ENCODE results near the gene FBXW7.

The FBXW7 gene

DNA sequence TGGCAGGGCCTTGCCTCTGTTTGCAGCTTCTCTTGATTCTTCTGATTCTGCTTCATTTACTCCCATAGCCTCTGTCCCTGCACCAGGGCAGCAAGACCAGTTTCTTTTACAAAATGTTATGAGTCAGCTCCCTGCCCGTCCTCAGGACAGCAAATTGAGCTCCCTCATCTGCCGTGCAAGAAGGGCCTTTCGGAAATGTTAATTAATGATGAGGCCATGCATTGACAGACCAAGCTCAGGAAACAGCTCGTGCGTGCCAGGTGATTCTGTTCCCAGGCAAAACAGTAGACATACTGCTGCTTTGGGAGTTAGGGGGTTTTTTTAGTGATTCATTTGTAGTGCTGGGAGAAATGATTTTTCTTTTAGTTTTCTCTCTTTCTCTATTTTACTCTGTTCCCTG lies 231.7 kb downstream of the FBXW7 start:
- in situ Hi-C loops (cut with MboI; ENCODE audit: low sequenced_read_pairs): no loop called here

DNA sequence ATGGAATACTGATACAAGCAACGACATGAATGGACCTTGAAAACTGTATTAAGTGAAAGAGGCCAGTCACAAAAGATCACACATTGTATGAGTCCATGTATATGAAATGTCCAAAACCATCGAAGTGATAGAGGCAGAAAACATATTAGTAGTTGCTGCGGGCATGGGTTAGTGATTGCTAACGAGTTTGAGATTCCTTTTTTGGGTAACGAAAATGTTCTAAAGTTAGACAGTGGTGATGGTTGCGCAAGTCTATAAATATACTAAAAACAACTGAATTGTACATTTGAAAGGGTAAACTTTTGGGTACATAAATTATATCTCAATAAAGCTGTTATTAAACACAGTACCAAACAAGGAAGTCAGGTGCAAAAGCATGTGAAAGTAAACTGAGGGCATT lies 234.5 kb downstream of the FBXW7 start:
- in situ Hi-C loops (cut with MboI; ENCODE audit: low sequenced_read_pairs): no loop called here

DNA sequence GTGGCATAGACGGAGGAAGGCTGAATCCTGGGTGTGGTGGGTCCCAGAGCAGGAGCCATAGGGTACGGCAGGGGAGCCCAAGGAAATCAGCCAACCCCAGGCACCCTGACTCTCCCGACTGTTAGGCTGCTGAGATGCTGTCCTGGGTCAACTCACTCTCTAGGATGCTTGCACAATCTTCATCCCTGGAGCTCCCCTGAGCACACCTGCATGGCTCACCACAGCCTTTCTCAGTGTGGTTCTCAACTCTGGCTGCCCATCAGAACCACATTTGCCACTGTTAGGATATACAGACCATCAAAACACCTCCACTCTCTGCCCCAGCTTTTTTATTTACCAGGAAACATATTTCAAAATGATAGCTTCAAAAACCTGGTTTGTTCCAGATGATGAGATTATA lies 236.3 kb downstream of the FBXW7 start:
- in situ Hi-C loops (cut with MboI; ENCODE audit: low sequenced_read_pairs): no loop called here

DNA sequence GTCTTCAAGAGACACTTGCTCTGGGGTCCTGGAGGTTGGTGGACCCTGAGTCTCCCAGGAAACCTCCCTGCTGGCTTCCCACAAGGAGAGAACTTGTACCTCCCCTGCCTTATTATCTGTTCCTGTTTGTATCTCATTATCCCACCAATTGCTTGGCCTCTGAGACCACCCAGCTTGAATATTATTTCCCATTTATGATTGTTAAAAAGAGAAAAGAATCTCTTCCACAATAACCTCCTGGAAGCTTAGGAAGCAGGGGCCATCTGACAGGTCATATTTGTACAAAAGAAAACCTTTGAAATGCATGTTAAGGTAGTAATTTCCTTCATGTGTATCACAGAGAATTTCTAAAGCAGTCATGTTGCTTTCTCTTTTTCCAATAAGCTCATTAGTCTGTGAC lies 239.5 kb downstream of the FBXW7 start:
- in situ Hi-C loops (cut with MboI; ENCODE audit: low sequenced_read_pairs): no loop called here

DNA sequence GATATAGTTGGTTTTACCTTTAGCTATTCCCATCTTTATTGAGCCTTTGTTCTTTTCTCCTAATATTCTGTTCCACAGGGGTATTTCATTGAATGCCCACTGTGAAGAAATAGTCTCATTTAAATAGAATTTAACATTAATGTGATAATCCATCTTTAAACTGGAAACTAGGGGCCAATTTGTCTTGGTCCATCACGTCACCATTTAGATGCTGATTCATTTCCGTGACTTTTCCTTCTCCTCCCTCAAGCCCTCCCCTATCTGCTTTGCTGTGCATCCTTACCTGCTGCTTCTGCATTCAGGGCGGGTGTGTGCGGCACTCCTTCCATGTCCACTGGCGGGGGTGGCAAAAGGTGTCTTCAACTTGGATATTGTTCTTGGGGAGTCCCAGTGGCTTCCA lies 241.1 kb downstream of the FBXW7 start:
- in situ Hi-C loops (cut with MboI; ENCODE audit: low sequenced_read_pairs): no loop called here

DNA sequence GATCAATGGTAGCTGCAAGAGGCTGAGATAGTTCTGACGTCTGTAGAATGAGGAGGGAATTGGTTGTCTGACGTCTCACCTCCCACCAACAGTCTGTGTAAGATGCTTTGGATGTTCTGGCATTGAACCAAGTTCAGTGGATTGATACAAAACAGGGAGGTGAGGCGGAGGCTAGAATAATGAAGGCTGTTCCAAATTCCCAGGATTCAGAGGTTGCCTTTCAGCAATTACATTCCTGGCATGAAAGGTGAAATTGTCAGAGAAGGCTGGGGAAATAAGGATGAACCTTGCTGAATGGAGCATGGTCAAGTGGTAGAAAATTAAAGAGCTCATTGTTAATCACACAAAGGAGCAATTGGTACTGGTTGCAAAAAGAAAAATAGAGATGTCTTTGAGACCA lies 241.6 kb downstream of the FBXW7 start:
- in situ Hi-C loops (cut with MboI; ENCODE audit: low sequenced_read_pairs): no loop called here

DNA sequence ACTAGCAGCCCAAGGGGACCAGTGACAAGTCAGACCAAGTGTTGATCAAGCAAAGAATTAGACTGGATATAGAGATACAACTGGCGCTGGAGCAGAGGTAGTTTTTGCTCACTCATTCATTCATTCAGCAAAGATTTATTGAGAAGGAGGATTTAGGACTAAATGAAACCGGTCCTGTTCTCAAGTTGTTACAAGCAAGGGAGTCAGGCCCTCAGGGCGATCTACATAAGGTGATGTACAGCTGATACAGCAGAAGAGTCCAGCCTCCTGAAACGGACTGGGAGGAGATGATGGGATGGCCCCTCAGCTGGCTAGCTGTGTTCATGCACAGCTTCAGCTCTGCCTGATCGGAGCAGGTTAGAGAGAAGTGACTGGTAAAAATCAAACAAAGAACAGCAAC lies 242.4 kb downstream of the FBXW7 start:
- in situ Hi-C loops (cut with MboI; ENCODE audit: low sequenced_read_pairs): no loop called here

DNA sequence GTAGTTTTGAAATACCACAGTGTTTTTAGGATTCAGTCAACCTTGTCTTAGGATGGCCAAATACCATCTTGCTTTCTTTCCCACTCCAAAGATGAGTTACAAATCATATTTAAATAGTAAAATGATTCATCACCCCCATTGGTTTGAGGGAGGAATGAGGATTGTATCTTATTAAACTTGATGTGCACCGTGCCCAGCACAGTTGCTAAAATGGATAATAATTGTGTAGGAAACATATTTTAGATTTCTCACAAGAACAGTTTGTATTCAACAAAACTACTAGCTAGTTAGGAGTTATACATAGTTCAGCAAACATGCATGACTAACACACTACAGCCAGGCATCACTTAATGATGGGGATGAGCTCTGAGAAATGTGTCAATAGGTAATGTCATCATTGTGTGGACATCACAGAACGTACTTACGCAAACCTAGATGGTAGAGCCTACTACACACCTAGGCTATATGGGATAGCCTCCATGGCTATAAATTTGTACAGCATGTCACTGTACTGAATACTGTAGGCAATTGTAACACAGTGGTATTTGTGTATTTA lies 245.4 kb downstream of the FBXW7 start:
- in situ Hi-C loops (cut with MboI; ENCODE audit: low sequenced_read_pairs): no loop called here

DNA sequence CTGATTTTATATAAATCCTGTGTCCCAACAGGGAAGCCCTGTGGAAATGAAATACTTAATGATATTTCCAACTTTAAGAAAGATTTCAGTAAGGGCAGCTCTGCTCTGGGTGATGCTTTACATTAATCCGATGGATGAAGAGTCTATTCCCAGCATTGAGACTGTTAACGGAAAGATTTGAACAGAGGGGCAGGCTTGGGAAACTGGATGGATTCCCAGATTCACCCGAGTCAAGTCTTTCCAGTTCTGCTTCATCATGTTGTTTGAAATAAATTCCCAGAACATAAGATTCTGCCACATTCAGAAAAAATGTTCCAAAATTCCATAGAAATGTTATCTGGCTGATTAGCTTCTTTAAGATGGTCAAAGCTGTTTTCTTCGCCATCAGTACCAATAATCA lies 246.0 kb downstream of the FBXW7 start:
- in situ Hi-C loops (cut with MboI; ENCODE audit: low sequenced_read_pairs): no loop called here

DNA sequence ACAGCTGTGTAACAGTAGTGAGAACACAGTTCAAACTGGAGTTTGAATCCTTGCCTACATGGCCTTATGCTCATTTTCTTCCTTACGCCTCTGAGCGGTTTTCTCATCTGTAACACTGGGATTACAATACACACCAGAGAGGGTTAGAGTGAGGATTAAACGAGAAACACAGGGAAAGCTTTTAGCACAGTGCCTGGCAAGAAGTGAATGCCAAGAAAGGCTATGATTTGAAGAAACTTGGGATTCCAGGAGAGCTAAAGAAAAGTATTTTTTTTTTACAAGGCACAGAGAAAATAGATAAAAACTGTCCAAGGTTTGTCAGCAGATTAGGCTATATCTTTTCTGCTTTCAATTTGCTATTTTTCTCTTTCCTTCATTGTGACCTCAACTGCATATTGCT lies 246.4 kb downstream of the FBXW7 start:
- in situ Hi-C loops (cut with MboI; ENCODE audit: low sequenced_read_pairs): no loop called here

DNA sequence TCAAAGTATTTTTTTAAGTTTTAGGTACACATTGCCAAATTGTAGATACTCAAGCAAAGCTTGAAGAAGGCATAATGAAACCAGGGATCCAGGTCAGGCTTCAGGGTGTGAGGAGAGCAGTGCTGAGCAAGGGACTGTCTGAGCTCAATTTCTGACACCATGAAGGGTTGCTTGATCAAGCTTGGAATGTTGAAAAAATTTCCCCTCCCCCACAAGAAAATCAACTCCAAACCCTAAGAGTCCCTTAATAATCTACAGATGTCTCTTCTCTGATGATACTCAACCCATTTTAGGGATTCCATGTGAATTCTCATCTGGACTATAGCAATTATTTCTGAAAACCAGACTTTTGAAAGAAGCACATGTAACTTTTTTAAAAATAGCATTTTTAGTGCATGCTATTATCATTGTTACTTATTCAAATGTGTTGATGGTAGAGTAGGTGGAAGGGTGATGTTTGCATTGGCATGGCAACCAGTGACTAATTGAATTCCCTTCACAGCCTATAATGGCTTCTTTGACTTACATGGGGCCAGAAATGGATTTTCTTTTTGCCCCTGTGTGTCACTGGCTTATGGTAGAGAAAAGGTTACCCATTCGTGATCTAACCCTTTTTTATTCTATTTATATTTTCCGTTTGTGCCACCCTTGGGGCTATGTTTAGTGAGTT lies 252.0 kb downstream of the FBXW7 start:
- in situ Hi-C loops (cut with MboI; ENCODE audit: low sequenced_read_pairs): no loop called here

DNA sequence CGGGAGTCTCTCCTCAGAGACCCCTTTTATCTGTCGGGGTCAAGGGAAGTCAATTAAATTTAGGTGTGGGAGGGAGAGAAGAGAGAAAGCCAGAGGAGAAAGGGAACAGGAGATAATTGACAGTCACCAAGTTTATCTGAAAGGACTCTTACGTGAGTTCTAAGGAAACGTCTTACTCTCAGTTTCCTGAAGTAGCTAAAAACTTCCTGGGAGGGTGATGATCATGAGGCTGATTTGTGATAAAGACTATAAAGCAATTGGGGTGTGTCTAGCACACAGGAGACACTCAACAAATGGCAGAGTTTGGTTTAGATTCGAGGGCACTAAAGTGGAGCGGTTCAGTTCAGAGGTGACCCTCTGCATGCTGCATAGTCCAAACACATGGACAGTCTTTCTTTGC lies 254.1 kb downstream of the FBXW7 start:
- in situ Hi-C loops (cut with MboI; ENCODE audit: low sequenced_read_pairs): no loop called here

DNA sequence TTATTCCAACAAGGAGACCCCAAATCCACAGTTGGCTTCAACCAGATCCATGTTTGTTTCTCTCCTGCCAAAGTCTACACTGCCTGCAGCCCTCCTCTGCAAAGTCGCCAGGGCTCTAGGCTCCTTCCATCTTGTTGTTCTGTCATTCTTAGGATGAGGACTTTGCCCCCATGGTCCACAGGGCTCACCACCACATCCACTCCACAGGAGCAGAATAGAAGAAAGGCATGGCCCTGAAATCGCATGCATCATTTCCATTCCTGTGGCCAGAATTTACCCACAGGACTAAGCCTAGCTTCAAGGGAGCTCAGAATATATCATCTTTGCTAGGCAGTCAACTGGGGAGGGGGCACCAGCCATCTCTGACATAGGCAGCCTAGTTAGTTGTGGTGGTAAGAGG lies 254.7 kb downstream of the FBXW7 start:
- in situ Hi-C loops (cut with MboI; ENCODE audit: low sequenced_read_pairs): no loop called here

DNA sequence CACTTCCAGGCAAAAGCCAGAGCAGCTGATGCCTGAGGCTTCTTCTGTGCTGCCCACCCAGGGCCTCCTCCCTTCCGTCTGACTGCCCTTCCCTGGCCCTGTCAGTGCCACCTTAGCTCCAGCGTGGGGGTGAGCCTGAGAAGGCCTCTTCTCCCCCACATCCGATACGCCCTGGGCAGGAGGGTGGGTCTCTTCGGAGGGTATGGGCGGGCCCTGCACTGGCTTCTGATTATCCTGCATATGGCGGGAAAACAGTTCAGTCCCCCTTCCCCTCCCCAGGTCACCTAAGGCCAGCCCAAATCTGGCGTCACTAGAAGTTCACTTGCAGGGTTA lies 256.7 kb downstream of the FBXW7 start:
- in situ Hi-C loops (cut with MboI; ENCODE audit: low sequenced_read_pairs): no loop called here

DNA sequence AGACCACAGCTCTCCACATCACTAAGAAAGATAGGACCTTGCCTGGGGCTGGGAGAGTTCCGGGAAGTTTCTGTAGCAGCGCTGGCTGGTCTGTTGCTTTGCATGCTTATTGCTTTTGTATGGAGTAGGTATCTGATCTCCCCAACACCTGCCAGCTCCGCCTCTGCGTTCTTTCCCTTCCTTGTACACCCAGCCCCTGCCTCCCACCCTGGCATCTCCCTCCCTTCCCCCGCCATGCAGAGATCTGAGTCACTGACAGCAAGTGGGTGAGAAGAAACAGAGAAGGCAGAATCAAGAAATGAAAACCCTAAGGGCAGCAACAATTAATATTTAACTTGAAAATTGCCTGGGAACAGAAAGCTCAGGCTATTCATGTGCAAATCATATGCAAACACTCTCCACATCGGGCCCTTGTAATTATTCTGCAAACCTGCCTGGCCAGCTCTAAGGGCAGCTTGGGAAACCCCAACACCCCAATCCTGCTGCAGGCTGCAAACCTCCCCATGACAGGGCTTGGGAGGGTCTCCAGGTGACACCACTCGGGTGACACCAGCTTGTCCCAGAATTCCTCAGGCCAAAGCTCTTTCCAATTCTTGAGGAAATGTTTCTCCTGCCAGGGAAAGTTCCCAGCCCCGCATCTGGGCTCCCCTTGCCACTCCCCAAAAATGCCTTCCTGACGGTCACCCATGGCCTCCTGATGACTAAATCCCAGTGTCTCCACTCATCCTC lies 257.2 kb downstream of the FBXW7 start:
- in situ Hi-C loops (cut with MboI; ENCODE audit: low sequenced_read_pairs): no loop called here

DNA sequence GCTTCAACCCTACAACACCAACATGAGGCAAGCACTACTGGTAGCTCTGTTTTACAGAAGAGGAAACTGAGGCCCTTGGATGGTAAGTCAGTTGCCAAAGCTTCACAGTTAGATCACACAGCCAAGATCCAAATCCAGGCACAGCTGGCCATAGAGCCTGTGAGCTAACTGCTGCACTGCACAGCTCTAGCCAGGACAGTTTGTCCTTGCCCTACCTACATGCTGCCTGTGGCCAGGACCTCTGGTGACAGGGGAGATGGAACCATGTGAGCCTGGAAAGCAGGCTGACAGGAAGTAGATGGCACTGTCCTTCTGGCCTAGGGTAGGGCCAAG lies 257.8 kb downstream of the FBXW7 start:
- in situ Hi-C loops (cut with MboI; ENCODE audit: low sequenced_read_pairs): no loop called here

DNA sequence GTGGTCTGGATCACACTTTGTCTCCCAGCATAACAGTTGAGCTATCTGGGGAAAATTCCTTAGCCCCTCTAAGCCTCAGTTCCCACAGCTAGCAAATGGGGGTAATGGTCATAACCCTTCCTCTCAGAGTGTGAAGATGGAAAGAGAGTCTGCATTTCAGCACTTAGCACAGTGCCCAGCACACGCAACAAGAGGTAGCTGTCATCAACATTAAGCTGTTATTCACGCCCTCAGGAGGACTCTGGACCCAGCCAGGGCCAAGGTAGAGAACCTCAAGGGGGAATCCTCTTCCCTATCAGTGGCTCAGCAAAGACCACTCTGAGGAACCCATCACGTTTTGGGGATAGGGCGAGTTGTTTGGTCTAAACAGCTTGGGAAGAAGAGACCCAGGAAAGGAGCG lies 258.6 kb downstream of the FBXW7 start:
- in situ Hi-C loops (cut with MboI; ENCODE audit: low sequenced_read_pairs): no loop called here

DNA sequence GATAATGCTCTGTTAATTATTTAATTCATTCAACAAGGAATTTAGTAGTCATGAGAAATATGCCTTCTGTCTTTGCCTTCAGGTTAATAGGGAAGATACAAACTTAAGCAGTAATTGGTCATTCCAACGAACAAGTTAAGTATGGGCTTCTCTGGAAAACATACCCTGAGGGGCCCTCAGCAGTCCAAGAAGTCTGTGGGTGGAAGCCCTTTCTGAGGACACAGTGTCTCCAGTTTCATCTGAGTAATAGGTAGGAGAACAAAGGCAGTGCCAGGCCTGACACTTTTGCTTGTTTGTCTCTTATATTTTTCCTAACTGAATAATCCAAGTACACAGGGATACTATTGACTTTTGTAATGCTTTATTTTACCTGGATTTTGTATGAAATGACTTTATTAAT lies 262.5 kb downstream of the FBXW7 start:
- in situ Hi-C loops (cut with MboI; ENCODE audit: low sequenced_read_pairs): no loop called here
